Mucosa of descending colon (tissue), 3 donors: ENCODE results near the gene SMAD9. TPM values are rescaled to one million over a fixed set of nuclear protein-coding genes. Genes with fewer than 3 reads are reported as not detected.

ENCODE experiments used
- ATAC-seq: fragments of 200-7000 bp; cut with Tn5 transposase; one replicate; pipeline ENCODE4 v1.9.1; 2020; ENCODE audit warnings: mild to moderate bottlenecking, moderate library complexity
- DNase-seq, 3 donors: peaks; one replicate each; pipeline ENCODE4 v3.0.0-alpha.2; 2020
- H3K36me3 ChIP-seq: fragments of 200-600 bp; one replicate; pipeline ENCODE4 v1.8.0; 2021; ENCODE audit warnings: low read depth, mild to moderate bottlenecking
- H3K4me1 ChIP-seq: fragments of 200-600 bp; one replicate; pipeline ENCODE4 v1.8.0; 2021; ENCODE audit warnings: low read depth, mild to moderate bottlenecking
- H3K4me3 ChIP-seq: fragments of 200-600 bp; one replicate; pipeline ENCODE4 v1.8.0; 2021; ENCODE audit warnings: mild to moderate bottlenecking
- H3K9me3 ChIP-seq: fragments of 200-600 bp; one replicate; pipeline ENCODE4 v1.8.0; 2021; ENCODE audit warnings: mild to moderate bottlenecking
- intact Hi-C, 2 donors: fragments of 100-400 bp; cut with DNase I in 1 of 2; cut with micrococcal nuclease in 1 of 2; formaldehyde crosslinking; loops; one replicate each; pipeline versions ENCODE4 v1.11.0 to v1.11.1; 2022; cut with DNase I, micrococcal nuclease
- total RNA-seq, 3 donors: library from RNA; stranded (reverse); fragmentation: NEBNext Ultra II Directional in 2 of 3; extraction: Animal tissue kit (Norgen Biotek cat#: 25700) in 2 of 3; gene quantifications; one replicate each; pipeline versions ENCODE4 v1.2.1 to v1.2.4, GENCODE V29; 2021 to 2023
- TF ChIP-seq, protein P1 (sequence below): fragments of 200-600 bp; IDR thresholded peaks from one replicate; pipeline ENCODE4 v1.8.0; 2022; ENCODE audit warnings: antibody characterized with exemption, mild to moderate bottlenecking
- donor health status: DM: no; HTN: no; CAD: no; lungs with moderate emphysema.
- donor health status: DM: no; HTN: no; CAD: no.
- donor health status: DM: no; HTN: yes; CAD: no.

SMAD9 gene
- total RNA-seq, 3 donors from 2014 or later = 9.0 to 21.6 (median 16.2) TPM

GRCh38 chr13:36910545-36910944, 9.5 kb downstream of the SMAD9 start:
- Histone ChIP-seq H3K4me1 (no peaks in the 10 kb centered on the region), H3K9me3 (no peaks in the 10 kb centered on the region), H3K4me3 (no peak overlapping the region), H3K36me3 (no peaks in the 10 kb centered on the region)
- TF ChIP-seq, protein P1, sequence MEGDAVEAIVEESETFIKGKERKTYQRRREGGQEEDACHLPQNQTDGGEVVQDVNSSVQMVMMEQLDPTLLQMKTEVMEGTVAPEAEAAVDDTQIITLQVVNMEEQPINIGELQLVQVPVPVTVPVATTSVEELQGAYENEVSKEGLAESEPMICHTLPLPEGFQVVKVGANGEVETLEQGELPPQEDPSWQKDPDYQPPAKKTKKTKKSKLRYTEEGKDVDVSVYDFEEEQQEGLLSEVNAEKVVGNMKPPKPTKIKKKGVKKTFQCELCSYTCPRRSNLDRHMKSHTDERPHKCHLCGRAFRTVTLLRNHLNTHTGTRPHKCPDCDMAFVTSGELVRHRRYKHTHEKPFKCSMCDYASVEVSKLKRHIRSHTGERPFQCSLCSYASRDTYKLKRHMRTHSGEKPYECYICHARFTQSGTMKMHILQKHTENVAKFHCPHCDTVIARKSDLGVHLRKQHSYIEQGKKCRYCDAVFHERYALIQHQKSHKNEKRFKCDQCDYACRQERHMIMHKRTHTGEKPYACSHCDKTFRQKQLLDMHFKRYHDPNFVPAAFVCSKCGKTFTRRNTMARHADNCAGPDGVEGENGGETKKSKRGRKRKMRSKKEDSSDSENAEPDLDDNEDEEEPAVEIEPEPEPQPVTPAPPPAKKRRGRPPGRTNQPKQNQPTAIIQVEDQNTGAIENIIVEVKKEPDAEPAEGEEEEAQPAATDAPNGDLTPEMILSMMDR = no peak
- DNase-seq (no peak), ATAC-seq (no peak)
- intact Hi-C loops = no loop called here

GRCh38 chr13:36907821-36908220, 12.2 kb downstream of the SMAD9 start:
- Histone ChIP-seq H3K9me3 (no peaks in the 10 kb centered on the region), H3K4me3 (no peak overlapping the region), H3K4me1 (no peaks in the 10 kb centered on the region), H3K36me3 (no peaks in the 10 kb centered on the region)
- TF ChIP-seq, protein P1 = no peak
- DNase-seq (no peak), ATAC-seq (no peak)
- intact Hi-C loops = no loop called here

DNA sequence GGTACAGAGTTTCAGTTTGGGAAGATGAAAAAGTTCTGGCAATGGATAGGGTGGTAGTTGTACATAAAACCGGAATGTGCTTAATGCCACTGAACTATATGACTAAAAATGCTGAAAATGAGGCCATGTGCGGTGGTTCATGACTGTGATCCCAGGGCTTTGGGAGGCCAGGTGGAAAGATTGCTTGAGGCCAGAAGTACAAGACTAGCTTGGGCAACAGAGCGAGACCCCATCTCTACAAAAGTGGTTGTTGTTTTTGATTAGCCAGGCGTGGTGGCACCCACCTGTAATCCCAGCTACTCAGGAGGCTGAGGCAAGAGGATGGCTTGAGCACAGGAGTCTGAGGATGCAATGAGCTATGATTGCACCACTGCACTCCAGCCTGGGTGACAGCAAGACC, 12.8 kb downstream of the SMAD9 start:
- Histone ChIP-seq H3K4me3 (no peak overlapping the region), H3K9me3 (no peaks in the 10 kb centered on the region), H3K36me3 (no peaks in the 10 kb centered on the region), H3K4me1 (no peaks in the 10 kb centered on the region)
- TF ChIP-seq, protein P1 = no peak
- DNase-seq (no peak), ATAC-seq (no peak)
- intact Hi-C loops = no loop called here

- Histone ChIP-seq H3K36me3 (no peaks in the 10 kb centered on the region), H3K4me3 (no peak overlapping the region), H3K9me3 (no peaks in the 10 kb centered on the region), H3K4me1 (no peaks in the 10 kb centered on the region)
- TF ChIP-seq, protein P1 = no peak
- DNase-seq (no peak), ATAC-seq (no peak)
- intact Hi-C loops = no loop called here
Observed at GRCh38 chr13:36905944-36906343, 14.1 kb downstream of the SMAD9 start.

DNA sequence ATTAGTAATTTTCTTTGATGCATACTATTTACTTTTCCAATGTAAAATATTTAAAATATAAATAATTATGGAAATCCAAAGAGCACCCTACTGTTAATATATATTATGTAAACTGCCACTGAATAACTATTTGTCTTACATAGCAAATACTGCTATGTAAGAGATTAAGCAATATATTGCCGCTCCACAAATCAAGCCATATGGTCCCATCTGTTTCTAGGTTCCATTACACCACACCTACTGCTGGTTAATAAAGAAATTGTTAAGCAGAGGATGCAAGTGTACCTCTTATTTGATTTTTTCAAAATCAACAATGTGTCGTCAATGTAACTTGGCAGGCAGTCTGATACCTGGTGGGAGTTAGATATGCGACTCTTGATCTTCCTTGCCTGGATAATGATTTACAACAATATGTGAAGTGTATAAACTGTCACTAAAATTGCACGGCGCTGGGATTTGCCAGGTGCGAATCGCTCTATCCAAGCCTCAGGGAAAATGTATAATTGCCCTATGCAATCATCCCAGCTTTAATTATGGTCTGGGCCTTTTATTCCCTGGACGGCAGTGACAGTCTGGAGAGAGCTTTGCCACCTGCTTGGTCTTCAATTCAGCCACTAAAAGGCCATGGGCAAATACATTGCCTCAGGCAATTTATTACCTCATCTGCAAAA, 16.0 kb downstream of the SMAD9 start:
- H3K4me1 ChIP-seq = no peaks in the 10 kb centered on the region
- peak; percentile 93 for ATAC-seq
- peaks cover 4% of the 10 kb centered on the region for H3K9me3 ChIP-seq
- peak in 1 of 3 donors; percentile 51 for DNase-seq
- H3K4me3 ChIP-seq = no peak overlapping the region
- TF ChIP-seq, protein P1 = no peak
- H3K36me3 ChIP-seq = no peaks in the 10 kb centered on the region
- intact Hi-C loops = no loop called here
